Transverse colon (tissue), 4 donors: ENCODE data around the gene RAB35. TPM values are rescaled to one million over a fixed set of nuclear protein-coding genes. Genes with fewer than 3 reads are reported as not detected.

ENCODE experiments used
- DNase-seq: peaks from one replicate; pipeline ENCODE4 v3.0.0-alpha.2; 2019
- H3K27ac ChIP-seq, 4 donors: fragments of 200-600 bp; sonication (generic); 2 replicates each; pipeline ENCODE4 v1.5.1; 2016 to 2018; ENCODE audit warnings: inconsistent platforms in 4 of 4
- H3K27me3 ChIP-seq: fragments of 200-600 bp; sonication (generic); 2 replicates; pipeline ENCODE4 v1.5.1; 2017; ENCODE audit warnings: inconsistent platforms
- H3K36me3 ChIP-seq, 4 donors: fragments of 200-600 bp; sonication (generic); 2 replicates each; pipeline ENCODE4 v1.5.1; 2017 to 2019; ENCODE audit warnings: inconsistent platforms in 4 of 4
- H3K4me1 ChIP-seq, 4 donors: fragments of 200-600 bp; sonication (generic); 2 replicates each; pipeline ENCODE4 v1.5.1; 2017 to 2020; ENCODE audit warnings: inconsistent platforms in 4 of 4
- H3K4me3 ChIP-seq, 4 donors: fragments of 200-600 bp; sonication (generic); 1 replicate in 1 of 4; 2 replicates in 3 of 4; pipeline versions ENCODE4 v1.5.1 to v1.6.1; 2017 to 2019; ENCODE audit warnings: inconsistent platforms in 4 of 4
- H3K9me3 ChIP-seq, 2 donors: fragments of 200-600 bp; sonication (generic); 2 replicates each; pipeline ENCODE4 v1.5.1; 2017 to 2019; ENCODE audit warnings: inconsistent platforms in 2 of 2
- CTCF ChIP-seq, 5 experiments: fragments of 200-600 bp in 3 of 5; fragments of 450-650 bp in 2 of 5; sonication (generic) in 3 of 5; IDR thresholded peaks; 1 replicate in 2 of 5; 2 replicates in 3 of 5; pipeline ENCODE4 v1.5.1; 2016 to 2017; ENCODE audit warnings: antibody characterized with exemption in 5 of 5, inconsistent platforms in 3 of 5, mild to moderate bottlenecking in 2 of 5, moderate library complexity in 1 of 5
- EP300 ChIP-seq: sonication (generic); formaldehyde crosslinking; IDR thresholded peaks from one replicate; pipeline ENCODE4 v1.6.1; 2017; ENCODE audit warnings: antibody characterized with exemption, low read depth
- POLR2A ChIP-seq: fragments of 450-650 bp; IDR thresholded peaks from one replicate; pipeline ENCODE4 v1.6.1; 2016; ENCODE audit warnings: antibody characterized with exemption, mild to moderate bottlenecking, moderate library complexity
- POLR2AphosphoS5 ChIP-seq, 3 donors: sonication (generic); formaldehyde crosslinking; IDR thresholded peaks; one replicate each; pipeline ENCODE4 v1.6.1; 2016; ENCODE audit warnings: antibody characterized with exemption in 3 of 3
- WGBS, 2 donors: methylation state at CpG; one replicate each; pipeline ENCODE4 v1.1.5; 2018; ENCODE audit warnings: low coverage in 1 of 2; 5-methylcytosine and 5-hydroxymethylcytosine counted together
- in situ Hi-C, 4 donors: fragments of 200-750 bp; cut with MboI; loops; one replicate each; pipeline versions ENCODE4 v1.15.0 to v1.15.1; 2017; ENCODE audit warnings: low sequenced_read_pairs in 3 of 4, low pct_ligation_motif_present in 1 of 4, low pct_unique_long_range_greater_than_20kb in 1 of 4
- intact Hi-C: fragments of 100-400 bp; cut with DNase I; formaldehyde crosslinking; loops from one replicate; pipeline ENCODE4 v1.15.1; 2023; ENCODE audit warnings: low total_unique reads
- total RNA-seq, 4 donors: library from RNA; depleted of rRNA; stranded (reverse); fragments of >200 nt; gene quantifications; one replicate each; pipeline ENCODE4 v1.1.0, GENCODE V29; 2016

Gene RAB35
- total RNA-seq, 4 donors from 2014 or later = 16.9 to 26.2 (median 22.2) TPM

GRCh38 chr12:120126635-120127005 is 10.1 kb upstream of the RAB35 start:
- peaks cover 0 to 41% (median 22%) of the 10 kb centered on the region in 4 donors for H3K36me3 ChIP-seq
- H3K4me1 ChIP-seq = no peaks in the 10 kb centered on the region
- no peaks in the 10 kb centered on the region for H3K27me3 ChIP-seq
- DNase-seq = peak; percentile 28
- H3K9me3 ChIP-seq = no peaks in the 10 kb centered on the region
- no peak for TF ChIP-seq POLR2AphosphoS5 (IDR thresholded peaks at IDR 0.05)
- no peak for TF ChIP-seq EP300
- no peak for TF ChIP-seq POLR2A
- TF ChIP-seq CTCF (IDR thresholded peaks at IDR 0.05) = no peak
- WGBS, 2 donors = 78% methylated on average over 2 of the region's 2 CpGs; no CpG with 5 or more reads in 1 of the 2 donors
- H3K27ac ChIP-seq = peak overlapping the region in 2 of 4 donors; percentile 17 to 28
- H3K4me3 ChIP-seq = no peak overlapping the region
- in situ Hi-C loops (no loop called here), intact Hi-C loops (no loop called here)

DNA sequence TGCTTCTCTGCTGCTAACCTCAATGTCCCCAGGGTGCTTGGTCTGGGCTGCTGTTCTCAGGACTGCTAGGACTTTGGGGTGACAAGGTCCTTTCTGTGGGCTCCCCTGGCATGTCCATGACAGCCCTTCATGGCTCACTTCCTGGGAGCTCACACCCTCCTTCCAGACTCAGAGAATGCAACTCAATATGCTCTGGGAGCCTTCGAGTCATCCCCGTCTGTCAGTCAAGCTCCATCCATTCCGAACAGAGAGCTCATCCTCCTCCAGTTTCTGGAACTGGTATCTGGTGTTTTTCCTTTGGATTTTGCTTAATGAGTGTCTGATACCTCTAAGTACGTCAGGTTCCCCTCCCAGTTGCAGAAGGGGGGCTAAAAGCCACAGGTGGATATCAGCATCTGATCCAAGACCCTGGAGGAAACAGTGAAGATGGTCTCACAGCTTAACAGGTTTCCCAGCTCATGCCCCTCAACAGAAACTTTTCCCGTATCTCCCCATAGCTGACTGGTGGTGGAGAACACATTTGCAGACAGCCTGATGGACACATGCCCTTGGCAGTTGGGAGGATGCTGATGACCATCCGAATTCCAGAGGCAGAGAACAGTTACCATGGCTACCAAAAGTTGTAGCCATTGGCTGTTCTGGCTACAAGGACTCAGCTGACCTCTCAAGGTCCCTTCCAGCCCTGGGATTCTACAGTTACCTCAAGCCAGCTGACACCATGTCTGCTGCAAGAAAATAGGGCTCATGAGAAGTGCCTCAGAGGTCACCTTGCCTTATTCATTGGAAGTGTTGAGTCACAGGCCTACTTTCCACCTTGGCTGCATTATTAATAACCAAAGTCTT is 9.5 kb upstream of the RAB35 start:
- H3K27ac ChIP-seq = peak overlapping the region in 2 of 4 donors; percentile 10 to 28
- no peak for DNase-seq

DNA sequence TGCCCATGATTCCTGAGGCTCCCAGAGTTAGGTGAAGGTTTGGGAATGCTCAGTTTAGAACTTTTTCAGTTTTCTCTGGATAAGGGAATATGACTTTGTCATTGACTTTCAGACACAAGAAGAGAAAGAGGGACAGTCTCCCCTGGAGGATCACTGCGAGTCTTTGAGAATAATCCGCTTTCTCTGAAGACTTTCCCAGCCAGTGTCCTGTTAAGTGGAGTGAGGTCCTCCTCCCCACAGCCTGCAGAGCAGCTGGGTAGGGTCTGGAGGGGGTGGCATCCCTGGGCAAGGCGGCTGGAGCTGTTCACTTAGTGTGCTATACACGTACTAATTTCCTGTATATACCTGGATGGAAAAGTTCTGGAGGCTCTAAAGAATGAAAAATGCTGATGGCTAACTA is 8.5 kb upstream of the RAB35 start:
- Histone ChIP-seq H3K4me1 (peaks cover 0 to 2% (median under 1%) of the 10 kb centered on the region in 4 donors), H3K27ac (no peak overlapping the region), H3K4me3 (no peak overlapping the region), H3K36me3 (peaks cover 0 to 29% (median 16%) of the 10 kb centered on the region in 4 donors), H3K27me3 (no peaks in the 10 kb centered on the region), H3K9me3 (no peaks in the 10 kb centered on the region)
- no peak for TF ChIP-seq POLR2A
- TF ChIP-seq POLR2AphosphoS5 (IDR thresholded peaks at IDR 0.05) = no peak
- TF ChIP-seq CTCF (IDR thresholded peaks at IDR 0.05) = no peak
- TF ChIP-seq EP300 = no peak
- WGBS, 2 donors = 88 to 94% methylated on average over 3 to 4 of the region's 4 CpGs
- DNase-seq = no peak
- intact Hi-C loops = no loop called here
- in situ Hi-C loops = no loop called here

More for the DNA sequence above, 9.5 kb upstream of the RAB35 start:
- intact Hi-C loops (no loop called here), in situ Hi-C loops (no loop called here)
- Histone ChIP-seq H3K9me3 (no peaks in the 10 kb centered on the region), H3K4me1 (no peaks in the 10 kb centered on the region), H3K4me3 (no peak overlapping the region), H3K27me3 (no peaks in the 10 kb centered on the region), H3K36me3 (peaks cover 0 to 35% (median 19%) of the 10 kb centered on the region in 4 donors)
- WGBS, 2 donors = 86 to 100% methylated on average over 1 to 6 of the region's 6 CpGs
- no peak for TF ChIP-seq EP300
- no peak for TF ChIP-seq POLR2A
- no peak for TF ChIP-seq POLR2AphosphoS5 (IDR thresholded peaks at IDR 0.05)
- no peak for TF ChIP-seq CTCF (IDR thresholded peaks at IDR 0.05)

GRCh38 chr12:120121766-120122293 is 5.3 kb upstream of the RAB35 start:
- peaks cover 0 to under 1% (median 0%) of the 10 kb centered on the region in 4 donors for H3K36me3 ChIP-seq
- intact Hi-C loops = no loop called here
- peaks cover 15 to 25% (median 17%) of the 10 kb centered on the region in 4 donors for H3K4me1 ChIP-seq
- DNase-seq = no peak
- in situ Hi-C loops = no loop called here
- TF ChIP-seq POLR2AphosphoS5 (IDR thresholded peaks at IDR 0.05) (no peak), POLR2A (no peak), EP300 (no peak), CTCF (IDR thresholded peaks at IDR 0.05) (no peak)
- no peak overlapping the region for H3K27ac ChIP-seq
- no peaks in the 10 kb centered on the region for H3K27me3 ChIP-seq
- H3K4me3 ChIP-seq = no peak overlapping the region
- no peaks in the 10 kb centered on the region for H3K9me3 ChIP-seq
- WGBS, 2 donors = 60% methylated on average over 4 of the region's 4 CpGs; no CpG with 5 or more reads in 1 of the 2 donors
